HG03354 (cell line): Measurements from ENCODE around the gene MIB2.
"Not testable (repeated sequence)": the region's sequence is repeated elsewhere in the genome, so short reads cannot be mapped to it uniquely, and the experiment has no call there.

Experiments
- ATAC-seq: cut with Tn5 transposase; IDR thresholded peaks from one replicate; pipeline ENCODE4 v1.9.1; 2021; ENCODE audit warnings: mild to moderate bottlenecking; ENCODE audit not compliant: unreplicated experiment, poor library complexity, severe bottlenecking

The MIB2 gene

DNA sequence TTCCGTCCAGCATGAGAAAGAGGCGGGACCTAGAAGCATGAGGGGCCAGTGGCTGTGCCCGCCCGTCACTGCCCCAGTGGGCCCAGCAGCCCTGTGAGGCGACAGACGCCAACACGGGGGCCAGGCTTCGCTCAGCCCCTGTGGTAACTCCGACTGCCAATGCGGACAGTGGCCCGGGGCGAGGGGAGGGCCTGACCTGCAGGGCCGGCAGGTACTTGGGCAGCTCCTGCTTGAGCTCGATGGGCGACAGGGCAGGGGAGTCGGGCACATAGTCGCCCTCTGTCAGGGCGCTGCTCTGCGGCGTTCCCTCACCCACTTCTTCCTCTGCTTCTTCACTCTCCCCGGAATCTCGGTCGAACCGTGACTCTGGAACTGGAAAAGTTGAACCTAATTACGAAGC, 24.8 kb downstream of the MIB2 start:
- ATAC-seq: not testable (repeated sequence)

DNA sequence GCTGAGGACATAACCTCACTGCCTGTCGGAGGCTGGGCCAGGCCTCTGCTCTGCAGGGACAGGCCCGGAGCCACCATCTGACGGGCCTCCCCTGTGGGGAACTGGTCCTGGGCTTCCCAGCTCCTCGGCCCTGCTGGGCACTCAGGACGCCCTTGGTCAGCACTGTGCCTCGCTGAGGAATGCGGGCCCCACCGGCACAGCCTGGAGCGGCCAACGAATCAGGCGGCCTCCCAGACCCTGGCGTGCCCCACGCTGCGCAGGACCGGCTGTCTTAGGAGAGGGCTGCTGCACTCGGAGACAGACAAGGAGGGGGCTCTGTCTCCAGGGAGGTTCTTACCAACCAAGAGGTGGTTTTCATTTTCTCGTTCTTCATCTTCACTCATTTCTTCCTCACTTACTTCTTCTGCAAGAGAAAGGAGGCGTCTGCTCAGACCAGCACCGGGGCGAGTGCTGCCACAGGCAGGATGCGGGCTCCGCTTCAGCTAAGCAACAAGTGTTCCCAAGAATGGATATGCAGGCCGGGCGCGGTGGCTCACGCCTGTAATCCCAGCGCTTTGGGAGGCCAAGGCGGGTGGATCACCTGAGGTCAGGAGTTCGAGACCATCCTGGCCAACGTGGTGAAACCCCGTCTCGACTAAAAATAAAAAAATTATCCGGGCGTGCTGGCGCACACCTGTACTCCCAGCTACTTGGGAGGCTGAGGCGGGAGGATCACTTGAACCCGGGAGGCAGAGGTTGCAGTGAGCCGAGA, 25.6 kb downstream of the MIB2 start:
- not testable (repeated sequence) for ATAC-seq

DNA sequence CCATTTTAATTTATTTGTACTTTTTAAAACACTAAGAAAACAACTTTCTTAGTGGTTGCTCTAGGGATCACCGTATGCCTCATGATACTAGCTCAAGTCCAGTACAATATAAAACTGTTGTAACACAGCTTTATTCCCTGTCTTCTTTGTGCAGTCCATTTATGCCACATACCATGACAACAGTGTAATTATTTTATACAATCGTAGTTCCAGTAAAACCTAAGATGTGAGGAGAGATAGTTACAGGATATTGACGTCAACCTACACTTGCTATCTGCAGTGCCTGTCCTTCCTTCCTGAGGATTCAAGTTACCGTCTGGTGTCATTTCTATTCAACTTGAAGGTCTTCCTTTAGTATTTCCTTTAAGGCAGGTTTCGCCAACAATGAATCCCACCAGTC, 31.0 kb downstream of the MIB2 start:
- ATAC-seq: not testable (repeated sequence)

DNA sequence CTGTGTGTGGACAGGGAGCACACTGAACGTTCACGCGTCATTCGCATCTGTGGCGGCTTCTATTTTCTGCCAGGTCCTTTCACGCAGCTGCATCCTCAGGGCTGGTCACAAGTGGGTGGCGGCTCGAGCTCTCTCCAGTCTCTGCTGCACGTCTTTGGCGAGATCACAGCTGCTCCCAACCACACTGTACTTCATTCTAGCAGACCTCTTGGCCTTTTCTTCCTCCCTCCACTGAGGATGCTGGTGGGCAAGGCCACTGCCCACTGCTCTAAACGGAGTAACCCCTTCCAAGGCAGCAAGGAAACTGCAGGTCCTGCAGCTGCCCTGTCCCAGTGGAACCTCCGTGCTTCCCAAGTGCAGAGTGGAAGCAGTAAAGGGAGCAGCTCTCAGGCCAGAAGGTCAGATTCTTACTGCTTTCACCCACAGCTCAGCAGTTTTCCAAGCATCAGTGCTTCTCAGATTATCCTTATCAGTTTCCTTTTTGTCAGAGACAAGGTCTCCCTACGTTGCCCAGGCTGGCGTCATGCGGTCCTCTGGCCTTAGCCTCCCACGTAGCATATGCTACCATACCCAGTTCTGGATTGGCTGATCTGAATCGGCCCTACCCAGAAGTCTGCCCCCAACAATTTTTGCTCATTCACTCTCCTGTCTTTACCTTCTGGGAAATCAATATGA, 32.4 kb downstream of the MIB2 start:
- not testable (repeated sequence) for ATAC-seq

DNA sequence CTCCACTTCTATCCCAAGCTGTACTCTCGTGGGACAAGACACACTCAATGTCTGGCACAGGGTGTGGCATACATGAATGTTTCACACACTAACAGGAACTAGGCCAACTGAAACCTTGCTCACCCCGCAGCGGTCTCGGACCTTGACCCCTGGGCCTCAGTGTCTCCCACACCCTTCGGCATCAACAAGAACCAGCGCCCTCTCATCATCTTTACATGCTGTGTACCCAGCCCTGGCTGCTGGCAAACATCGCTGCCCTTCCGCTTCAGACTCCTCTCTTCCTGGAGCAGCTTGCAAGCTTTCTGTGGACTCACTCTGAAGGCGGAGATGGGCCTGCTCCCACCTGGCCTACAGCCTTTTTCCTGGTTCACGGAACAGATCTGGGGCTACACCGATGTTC, 33.0 kb downstream of the MIB2 start:
- not testable (repeated sequence) for ATAC-seq

DNA sequence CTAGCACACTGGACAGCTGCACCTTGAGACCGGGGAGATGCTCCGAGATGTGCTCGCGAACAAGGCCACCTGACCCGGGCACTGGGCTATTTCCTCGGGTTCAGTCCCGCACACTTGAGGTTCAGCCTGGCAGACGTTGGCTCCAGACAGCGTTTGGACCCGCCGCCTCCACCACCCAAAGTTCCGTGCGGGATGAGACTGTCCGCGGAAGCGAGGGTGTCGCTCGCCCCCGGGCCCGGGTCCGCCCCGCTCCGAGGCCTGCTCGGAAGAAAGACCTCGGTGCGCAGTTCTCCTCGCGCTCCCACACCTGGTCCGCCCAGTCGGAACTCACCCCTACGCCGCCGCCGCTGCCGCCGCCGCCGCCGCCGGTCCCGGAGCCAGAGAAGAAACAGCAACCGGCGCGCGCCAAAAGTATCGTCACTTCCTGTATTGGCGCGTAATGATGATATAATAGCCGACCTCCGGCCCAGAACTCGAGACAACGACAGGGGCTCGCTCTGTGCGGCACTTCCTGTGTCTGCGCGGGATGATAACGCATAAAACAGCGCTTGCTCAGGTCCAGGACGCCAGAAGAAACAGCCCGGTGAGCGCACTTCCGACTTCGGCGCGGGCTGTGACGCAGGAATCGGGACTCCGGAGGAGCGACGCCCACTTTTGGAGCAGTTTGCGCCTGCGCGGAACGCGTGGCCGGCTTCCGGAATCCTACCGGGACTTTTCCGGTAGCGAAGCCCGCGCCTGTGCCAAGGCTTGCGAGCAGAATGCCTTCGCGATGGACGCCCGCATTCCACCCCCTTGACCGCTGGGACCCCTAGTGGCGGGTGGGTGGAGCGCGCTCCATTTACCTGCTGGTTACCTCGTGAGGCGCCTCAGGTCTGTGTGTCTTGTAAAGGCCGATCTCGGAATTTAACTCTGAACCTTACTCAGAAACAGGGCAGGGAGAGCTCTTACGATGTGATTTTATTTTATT, 43.6 kb downstream of the MIB2 start, which contains the start of gene CDK11B:
Gene CDK11B, minus strand, starts transcription at position 422 of the 967 bp plus-strand sequence. CDS start 1,519 bp downstream, outside the sequence.
- peak; percentile 84 for ATAC-seq

DNA sequence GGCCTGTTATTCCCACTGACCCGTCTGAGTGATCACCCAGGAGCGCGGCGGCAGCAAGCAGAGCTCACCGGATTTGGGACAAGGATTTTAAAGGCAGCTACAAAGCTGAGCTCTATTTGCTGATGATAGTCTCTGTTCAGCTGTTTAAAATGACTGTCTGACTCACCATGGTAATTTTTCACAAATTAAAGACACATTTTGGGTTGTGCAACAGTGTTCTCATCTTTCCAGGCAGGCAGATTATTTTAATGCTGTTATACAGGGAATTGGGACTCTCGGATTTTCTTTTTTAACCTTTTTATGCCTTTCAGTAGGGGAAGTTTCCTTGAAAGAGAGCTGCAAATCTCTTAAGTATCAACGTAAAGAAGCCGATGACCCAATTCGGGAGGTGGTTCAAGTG, 47.1 kb downstream of the MIB2 start:
- ATAC-seq: not testable (repeated sequence)

DNA sequence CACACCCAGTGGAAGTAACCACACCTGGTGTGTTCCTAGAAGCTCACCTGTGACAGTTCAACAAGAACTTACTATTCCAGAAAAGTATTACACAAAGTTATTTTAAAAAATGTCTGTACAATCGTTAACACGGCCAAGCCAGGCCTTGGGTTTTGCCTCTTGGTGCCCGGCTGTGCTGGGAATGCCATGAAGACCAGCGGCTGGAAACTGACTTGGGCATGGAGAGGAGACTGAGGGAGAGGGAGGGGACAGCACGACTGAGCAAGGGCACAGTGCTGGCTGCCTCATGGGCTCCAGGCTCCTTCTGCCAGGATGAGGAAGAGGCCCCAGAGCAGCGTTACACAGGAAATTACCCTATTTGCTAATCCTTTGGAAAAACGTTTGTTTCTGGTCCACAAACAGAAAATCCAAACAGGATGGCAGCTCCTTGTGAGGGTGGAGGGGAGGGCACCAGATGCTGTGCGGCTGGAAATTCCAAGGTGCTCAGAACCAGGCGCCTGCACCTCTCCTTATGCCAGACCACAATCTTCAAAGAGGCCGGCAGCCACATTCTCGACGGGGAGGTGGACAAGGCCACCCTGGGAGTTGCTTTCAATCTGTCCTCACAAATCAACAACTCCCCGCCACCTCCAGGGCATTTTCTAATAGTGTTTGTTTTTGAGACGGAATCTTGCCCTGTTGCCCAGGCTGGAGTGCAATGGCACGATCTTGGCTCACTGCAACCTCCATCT, 47.7 kb downstream of the MIB2 start:
- not testable (repeated sequence) for ATAC-seq

DNA sequence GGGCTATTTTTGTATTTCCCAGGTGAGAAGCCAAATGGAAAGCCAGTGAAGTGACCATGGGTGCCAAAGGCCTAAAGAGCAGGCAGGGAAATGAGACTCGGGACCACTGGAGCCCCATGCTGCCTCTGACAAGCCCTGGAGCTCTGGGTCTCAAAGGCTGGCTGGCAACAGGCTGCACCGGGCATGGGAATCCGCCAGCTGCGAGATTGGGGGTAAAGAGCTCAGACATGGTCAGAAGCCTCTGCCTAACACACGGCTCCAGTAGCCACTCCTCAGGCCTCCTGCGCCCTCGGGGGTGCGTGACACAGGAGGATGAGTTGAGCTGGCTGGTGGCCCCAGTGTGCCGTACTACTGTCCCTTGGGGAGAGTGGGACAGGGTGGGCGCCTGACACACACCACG, 49.0 kb downstream of the MIB2 start:
- ATAC-seq: not testable (repeated sequence)

DNA sequence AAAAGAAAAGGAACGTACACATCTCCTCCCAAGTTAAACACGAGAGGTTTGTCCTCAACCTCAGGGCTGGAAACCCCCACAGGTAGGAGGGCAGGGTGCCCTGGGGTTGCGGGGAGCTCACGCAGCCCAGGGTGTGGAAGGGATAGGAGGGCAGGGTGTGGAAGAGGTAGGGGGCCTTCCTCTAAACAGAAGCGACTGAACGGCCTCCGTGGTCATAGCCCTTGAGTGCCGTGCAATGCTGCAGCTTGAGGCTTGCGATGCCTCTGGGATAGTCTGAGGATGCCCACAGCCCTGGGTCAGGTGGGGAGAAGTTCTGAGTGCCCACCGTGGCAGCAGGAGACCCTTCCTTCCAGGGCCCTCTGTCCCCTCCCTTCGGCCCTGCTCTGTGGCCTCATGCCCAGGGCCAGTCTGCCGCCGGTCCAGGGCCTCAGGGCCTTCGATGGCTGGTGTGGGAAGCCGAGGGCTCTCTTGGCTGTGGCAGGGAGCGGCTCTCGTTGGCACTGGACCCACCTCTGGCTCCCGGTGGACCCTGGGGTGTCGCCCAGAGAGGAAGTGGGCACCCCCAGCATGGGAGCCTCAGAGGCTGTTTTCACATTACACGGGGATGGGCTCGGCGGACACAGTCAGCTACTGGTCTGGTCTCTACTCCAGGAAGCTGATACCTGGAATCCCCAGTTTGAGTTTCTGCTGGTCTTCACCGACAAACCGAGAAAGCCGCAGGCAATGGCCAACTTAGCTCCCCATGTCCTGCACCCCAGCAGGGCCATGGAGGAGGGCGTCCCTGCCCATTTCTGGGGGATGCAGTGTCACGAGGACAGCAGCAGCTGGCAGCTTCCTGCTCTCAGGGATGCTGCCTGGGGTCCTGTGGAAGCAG, 49.9 kb downstream of the MIB2 start:
- no peak for ATAC-seq

DNA sequence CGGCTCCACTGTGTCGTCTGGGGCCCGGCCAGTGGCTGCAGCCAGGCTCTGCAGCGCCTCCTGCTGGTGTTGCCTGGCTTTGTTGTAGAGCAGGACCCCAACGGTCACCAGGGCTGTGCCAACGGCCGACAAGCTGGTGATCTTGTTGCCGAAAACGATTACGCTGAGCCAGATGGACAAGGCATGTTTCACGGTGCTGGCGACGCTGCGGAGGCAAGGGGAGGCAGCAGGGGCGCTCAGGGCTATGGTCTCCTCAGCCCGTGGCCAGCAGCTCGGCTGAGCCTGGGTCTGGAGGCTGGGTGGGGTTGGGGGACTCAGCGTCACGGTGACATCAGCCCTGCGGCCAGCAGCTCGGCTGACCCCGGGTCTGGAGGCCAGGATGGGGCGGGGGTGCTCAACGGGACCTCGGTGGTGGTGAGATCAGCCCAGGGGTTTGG, 50.5 kb downstream of the MIB2 start:
- ATAC-seq: no peak

DNA sequence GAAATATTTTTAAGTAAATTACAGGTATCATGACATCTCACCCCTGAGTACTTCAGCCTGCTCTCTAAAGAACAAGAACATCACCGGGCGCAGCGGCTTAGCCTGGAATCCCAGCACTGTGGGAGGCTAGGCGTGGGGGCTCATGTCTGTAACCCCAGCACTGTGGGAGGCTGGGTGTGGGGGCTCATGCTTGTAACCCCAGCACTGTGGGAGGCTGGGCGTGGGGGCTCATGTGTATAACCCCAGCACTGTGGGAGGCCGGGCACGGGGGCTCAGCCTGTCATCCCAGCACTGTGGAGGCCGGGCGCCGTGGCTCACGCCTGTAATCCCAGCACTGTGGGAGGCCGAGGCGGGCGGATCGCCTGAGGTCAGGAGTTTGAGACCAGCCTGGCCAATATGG, 51.2 kb downstream of the MIB2 start:
- ATAC-seq: no peak

DNA sequence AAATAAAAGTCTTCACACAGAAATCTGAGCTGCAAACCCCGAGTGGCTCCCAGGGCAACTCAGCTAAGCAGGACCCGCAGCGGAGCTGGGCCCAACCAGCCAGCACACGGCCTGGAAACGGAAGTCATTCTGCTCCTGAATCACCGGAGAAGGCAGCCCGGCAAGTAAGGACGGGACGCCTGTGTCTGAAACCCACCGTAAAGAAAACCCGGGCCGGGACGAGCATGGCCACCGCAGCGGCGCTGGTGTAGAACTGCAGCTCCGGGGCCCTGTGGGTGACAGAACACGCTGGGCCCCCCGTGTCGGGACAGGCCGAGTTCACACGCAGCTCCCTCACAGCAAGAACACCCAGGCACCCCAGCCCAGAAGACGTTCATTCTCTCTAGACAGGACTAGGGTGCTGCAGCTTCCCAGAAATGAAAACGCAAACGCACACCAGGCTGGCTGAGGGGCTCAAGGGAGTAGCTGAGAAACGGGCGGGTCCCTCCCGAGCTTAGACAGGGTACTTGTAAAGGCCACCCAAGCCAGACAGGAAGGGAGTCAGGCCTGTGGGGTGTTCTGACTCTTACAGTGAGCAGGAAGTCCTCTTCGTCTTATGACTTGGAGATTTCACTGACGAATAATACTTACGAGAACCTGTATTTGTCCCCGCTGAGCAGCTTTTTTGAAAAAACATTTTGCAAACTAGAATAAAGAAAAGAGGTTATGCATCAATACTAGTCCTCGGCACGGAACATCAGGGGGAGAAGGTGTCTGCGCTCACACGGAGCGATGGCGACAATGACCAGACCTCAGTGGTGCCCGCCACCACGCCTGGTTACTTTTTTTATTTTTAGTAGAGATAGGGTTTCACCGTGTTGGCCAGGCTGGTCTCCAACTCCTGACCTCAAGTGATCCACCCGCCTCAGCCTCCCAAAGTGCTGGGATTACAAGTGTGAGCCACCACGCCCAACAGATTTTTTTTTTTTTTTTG, 54.5 kb downstream of the MIB2 start:
- no peak for ATAC-seq

DNA sequence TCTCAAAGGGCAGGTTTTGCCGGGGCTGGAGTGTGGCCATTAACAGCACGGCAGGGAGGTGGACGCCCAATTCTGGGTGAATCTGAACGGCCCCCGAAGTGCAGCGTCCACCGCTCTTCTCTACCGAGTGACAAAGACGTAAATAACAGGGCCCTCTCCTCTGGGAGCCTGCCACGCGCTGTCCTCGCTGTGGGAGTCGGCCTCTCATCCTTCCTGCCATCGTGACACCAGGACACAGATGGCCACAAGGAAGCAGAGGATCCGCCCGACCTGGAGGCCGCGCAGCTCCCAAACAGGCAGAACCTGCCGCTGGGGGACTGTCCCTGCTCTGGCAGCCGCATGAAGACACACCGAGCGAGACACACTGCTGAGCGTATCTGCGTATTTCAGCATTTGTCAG, 55.6 kb downstream of the MIB2 start:
- ATAC-seq: no peak

DNA sequence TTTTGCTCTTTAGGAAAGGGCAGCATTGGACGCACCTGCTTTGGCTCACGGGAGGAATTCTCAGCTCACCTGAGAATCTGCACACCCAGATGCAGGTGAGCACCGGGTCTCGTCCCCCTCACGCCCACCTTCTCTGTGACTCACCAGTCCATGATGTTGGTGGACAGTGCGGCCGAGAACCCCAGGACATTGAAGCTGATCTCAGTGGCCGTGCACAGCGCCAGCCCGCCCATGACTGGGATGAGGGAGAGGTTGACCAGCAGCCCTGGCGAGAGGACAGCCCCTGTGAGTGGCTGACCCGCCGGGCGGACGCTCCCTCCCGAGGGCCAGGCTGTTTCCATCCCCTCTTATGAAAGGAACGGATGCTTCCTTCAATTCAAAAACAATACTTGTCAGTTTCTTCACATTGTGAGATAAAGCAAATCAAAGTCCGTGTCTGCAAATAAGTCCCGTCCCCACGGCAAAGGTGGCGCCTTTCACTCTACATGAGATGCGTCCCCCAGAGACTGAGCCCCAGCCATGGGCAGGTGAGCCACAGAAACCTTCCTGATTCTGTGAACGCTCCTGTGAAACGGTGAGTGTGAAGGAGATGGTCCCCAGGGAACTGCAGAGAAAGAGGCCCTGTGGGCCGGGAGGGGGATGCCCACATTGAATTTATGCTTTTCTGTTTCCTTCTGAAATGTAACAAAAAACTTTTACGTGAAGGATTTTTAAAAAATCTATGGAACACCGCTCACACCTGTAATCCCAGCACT, 56.2 kb downstream of the MIB2 start:
- no peak for ATAC-seq

DNA sequence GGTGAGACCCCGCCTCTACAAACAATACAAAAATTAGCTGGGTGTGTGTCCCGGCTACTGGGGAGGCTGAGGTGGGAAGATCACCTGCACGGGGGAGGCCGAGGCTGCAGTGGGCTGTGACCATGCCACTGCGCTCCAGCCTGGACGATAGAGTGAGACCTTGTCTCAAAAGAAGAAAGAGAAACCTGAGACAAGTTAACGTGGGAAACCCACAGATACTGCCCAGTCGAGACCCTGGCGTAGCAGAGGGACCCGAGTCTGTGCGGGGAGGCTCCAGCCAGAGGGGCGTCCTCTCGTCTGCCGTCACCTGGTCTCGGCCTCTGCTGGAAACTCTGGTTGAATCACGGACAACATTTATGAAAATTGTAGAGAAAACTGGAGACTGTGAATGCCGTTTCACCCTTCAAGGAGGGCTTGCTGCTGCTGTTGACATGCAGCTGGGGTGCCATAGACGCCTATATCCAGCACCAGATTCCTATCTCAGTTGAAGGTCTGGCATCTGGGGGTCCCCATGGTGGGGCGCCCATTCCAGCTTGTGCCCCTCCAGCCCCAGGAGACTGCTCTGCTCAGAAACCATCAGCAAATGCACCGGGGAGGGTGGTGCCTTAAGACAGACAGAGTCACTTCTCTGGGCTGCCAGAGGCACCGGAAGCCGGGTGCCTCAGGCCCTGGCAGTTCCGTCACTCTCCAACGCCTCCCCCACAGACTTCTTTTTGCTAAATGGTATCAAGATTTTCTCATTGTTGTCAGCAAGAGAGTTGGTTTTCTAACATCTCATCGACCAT, 57.1 kb downstream of the MIB2 start:
- ATAC-seq: no peak
